Measurements from ENCODE around the gene RAVER2. TPM values are rescaled to one million over a fixed set of nuclear protein-coding genes. Genes with fewer than 3 reads are reported as not detected.
"Not testable (repeated sequence)": the region's sequence is repeated elsewhere in the genome, so short reads cannot be mapped to it uniquely, and the experiment has no call there.

Gene RAVER2
- total RNA-seq, 5 donors from 2014 or later (not counting 1 experiment from before 2014, with no cell fraction given): 0.76 to 2.2 (median 1.4) TPM

DNA sequence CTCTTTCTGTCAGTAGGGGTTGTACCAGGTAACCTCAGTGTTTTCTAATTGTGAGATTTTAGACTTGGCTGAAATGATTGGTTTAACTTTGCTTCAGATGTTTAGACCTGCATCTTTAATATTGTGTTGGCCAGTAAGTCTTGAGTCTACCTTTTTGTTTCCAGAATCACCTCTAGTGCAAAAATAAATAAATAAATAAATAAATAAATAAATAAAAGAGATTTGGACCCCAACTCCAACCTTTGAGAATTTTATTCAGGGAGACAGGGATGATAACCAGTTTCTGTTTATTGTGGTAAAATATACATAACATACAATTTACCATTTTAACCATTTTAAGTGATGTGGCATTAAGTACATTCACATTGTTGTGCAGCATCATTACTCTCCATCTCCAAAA lies 64.4 kb downstream of the RAVER2 start:
- no peak overlapping the region for H3K27ac ChIP-seq (ENCODE audit: low read length)
- Mint-ChIP-seq H3K27me3 (no peaks in the 10 kb centered on the region), H3K36me3 (peaks cover 3% of the 10 kb centered on the region), H3K4me1 (no peaks in the 10 kb centered on the region), H3K4me3 (no peak overlapping the region), H3K27ac (no peak overlapping the region), H3K9me3 (no peaks in the 10 kb centered on the region)
- no peaks in the 10 kb centered on the region for H3K27me3 ChIP-seq (replicated peaks in 1 of 2; ENCODE audit: control insufficient read depth in 2 of 2, extremely low read depth in 1 of 2, insufficient read depth in 2 of 2, low read length in 1 of 2)
- ChIA-PET POLR2A (no interaction called here), CTCF (no interaction called here)
- no peak for DNase-seq
- no peak overlapping the region for H3K4me3 ChIP-seq (ENCODE audit: control insufficient read depth in 1 of 2, extremely low read depth in 1 of 2, low read length in 1 of 2)
- H3K4me1 ChIP-seq (ENCODE audit: control insufficient read depth in 1 of 2, extremely low read depth in 1 of 2, insufficient read depth in 2 of 2, low read length in 2 of 2): no peaks in the 10 kb centered on the region
- H3K36me3 ChIP-seq (ENCODE audit: control insufficient read depth in 2 of 2, extremely low read depth in 1 of 2, insufficient read depth in 1 of 2, low read length in 1 of 2): no peaks in the 10 kb centered on the region
- ATAC-seq (replicated peaks in 1 of 4): no peak
- no peaks in the 10 kb centered on the region for H3K9me3 ChIP-seq

DNA sequence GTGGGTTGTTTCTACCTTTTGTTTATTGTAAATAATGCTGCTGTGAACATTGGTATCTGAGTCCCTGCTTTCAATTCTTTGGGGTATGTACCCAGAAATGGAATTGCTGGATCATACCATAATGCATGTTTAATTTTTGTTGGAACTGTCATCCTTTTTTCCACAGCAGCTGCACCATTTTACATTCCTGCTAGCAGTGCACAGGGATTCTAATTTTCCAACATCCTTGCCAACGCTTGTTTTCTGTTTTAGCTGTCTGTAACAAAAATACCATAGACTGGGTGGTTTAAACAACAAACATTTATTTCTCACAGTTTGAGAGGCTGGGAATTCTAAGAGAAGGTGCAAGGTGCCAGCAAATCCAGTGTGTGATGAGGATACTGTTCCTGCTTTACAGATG lies 65.1 kb downstream of the RAVER2 start:
- no peak for DNase-seq
- Histone ChIP-seq H3K27me3 (replicated peaks in 1 of 2; ENCODE audit: control insufficient read depth in 2 of 2, extremely low read depth in 1 of 2, insufficient read depth in 2 of 2, low read length in 1 of 2) (no peaks in the 10 kb centered on the region), H3K4me3 (ENCODE audit: control insufficient read depth in 1 of 2, extremely low read depth in 1 of 2, low read length in 1 of 2) (no peak overlapping the region), H3K27ac (ENCODE audit: low read length) (no peak overlapping the region), H3K36me3 (ENCODE audit: control insufficient read depth in 2 of 2, extremely low read depth in 1 of 2, insufficient read depth in 1 of 2, low read length in 1 of 2) (no peaks in the 10 kb centered on the region), H3K4me1 (ENCODE audit: control insufficient read depth in 1 of 2, extremely low read depth in 1 of 2, insufficient read depth in 2 of 2, low read length in 2 of 2) (no peaks in the 10 kb centered on the region), H3K9me3 (no peaks in the 10 kb centered on the region)
- no peaks in the 10 kb centered on the region for H3K9me3 Mint-ChIP-seq
- POLR2A ChIA-PET: no interaction called here
- H3K36me3 Mint-ChIP-seq: peaks cover 3% of the 10 kb centered on the region
- no CpG with 5 or more reads among the region's 1 CpG for WGBS (ENCODE audit: insufficient coverage)
- no peak overlapping the region for H3K27ac Mint-ChIP-seq
- CTCF ChIA-PET: no interaction called here
- no peaks in the 10 kb centered on the region for H3K27me3 Mint-ChIP-seq
- no peak for ATAC-seq (replicated peaks in 1 of 4)
- H3K4me1 Mint-ChIP-seq: no peaks in the 10 kb centered on the region
- no peak overlapping the region for H3K4me3 Mint-ChIP-seq

DNA sequence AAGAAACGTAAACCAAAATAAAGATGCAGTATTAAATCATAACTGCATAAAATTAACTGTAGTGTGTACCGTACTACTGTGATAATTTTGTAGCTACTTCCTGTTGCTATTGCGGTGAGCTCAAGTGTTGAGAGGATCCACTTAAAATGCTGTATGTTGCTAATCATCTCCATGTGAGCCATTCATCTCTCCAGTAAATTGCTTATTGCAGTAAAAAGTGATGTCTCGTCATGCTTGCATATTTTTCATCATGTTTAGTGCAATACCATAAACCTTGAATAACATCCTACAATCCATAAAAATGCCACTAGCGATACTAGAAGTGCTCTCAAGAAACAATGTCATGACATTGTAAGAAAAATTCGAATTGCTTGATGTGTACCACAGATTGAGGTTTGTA lies 66.3 kb downstream of the RAVER2 start:
- no peaks in the 10 kb centered on the region for H3K36me3 ChIP-seq (ENCODE audit: control insufficient read depth in 2 of 2, extremely low read depth in 1 of 2, insufficient read depth in 1 of 2, low read length in 1 of 2)
- H3K4me3 ChIP-seq (ENCODE audit: control insufficient read depth in 1 of 2, extremely low read depth in 1 of 2, low read length in 1 of 2): no peak overlapping the region
- Mint-ChIP-seq H3K27me3 (no peaks in the 10 kb centered on the region), H3K36me3 (peaks cover 5% of the 10 kb centered on the region), H3K27ac (no peak overlapping the region), H3K4me1 (no peaks in the 10 kb centered on the region), H3K9me3 (no peaks in the 10 kb centered on the region), H3K4me3 (no peak overlapping the region)
- H3K27ac ChIP-seq (ENCODE audit: low read length): no peak overlapping the region
- H3K4me1 ChIP-seq (ENCODE audit: control insufficient read depth in 1 of 2, extremely low read depth in 1 of 2, insufficient read depth in 2 of 2, low read length in 2 of 2): no peaks in the 10 kb centered on the region
- no peaks in the 10 kb centered on the region for H3K9me3 ChIP-seq
- no CpG with 5 or more reads among the region's 6 CpGs for WGBS (ENCODE audit: insufficient coverage)
- ChIA-PET POLR2A (interaction anchor here in 1 of 2 donors (0.6 kb wide), 1 partner anchor 92 kb away, joined by 4 read pairs; no protein-coding TSS in a partner anchor), CTCF (no interaction called here)
- DNase-seq (no peak), ATAC-seq (replicated peaks in 1 of 4) (no peak)
- H3K27me3 ChIP-seq (replicated peaks in 1 of 2; ENCODE audit: control insufficient read depth in 2 of 2, extremely low read depth in 1 of 2, insufficient read depth in 2 of 2, low read length in 1 of 2): no peaks in the 10 kb centered on the region

DNA sequence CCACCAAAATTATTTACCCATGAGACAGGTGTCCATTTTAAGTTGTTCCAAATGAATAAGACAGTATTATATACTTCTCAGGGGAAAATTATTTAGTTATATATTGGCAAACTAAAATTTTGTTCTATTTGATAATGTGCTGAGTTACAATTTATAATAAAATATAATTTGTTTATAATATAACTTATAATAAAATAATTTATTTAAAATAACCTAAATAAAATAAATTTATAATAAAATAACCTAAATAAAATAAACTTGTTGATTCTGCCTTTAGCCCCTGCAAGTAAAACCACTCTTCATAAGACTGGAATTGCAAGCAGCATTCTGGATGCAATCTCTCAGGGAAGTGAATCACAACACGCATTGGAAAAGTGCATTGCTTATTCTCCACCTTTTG lies 69.6 kb downstream of the RAVER2 start:
- H3K36me3 ChIP-seq (ENCODE audit: control insufficient read depth in 2 of 2, extremely low read depth in 1 of 2, insufficient read depth in 1 of 2, low read length in 1 of 2): no peaks in the 10 kb centered on the region
- H3K27me3 ChIP-seq (replicated peaks in 1 of 2; ENCODE audit: control insufficient read depth in 2 of 2, extremely low read depth in 1 of 2, insufficient read depth in 2 of 2, low read length in 1 of 2): no peaks in the 10 kb centered on the region
- ChIA-PET POLR2A (no interaction called here), CTCF (interaction anchor here in 1 of 2 donors (0.6 kb wide), 1 partner anchor 129 kb away, joined by 3 read pairs; no protein-coding TSS in a partner anchor)
- Mint-ChIP-seq H3K4me3 (no peak overlapping the region), H3K4me1 (no peaks in the 10 kb centered on the region), H3K27ac (no peak overlapping the region), H3K27me3 (peaks cover 0 to 3% of the 10 kb centered on the region in 2 donors), H3K9me3 (peaks cover 3 to 6% (median 5%) of the 10 kb centered on the region in 3 donors), H3K36me3 (peaks cover 12% of the 10 kb centered on the region)
- no peak overlapping the region for H3K27ac ChIP-seq (ENCODE audit: low read length)
- no peak overlapping the region for H3K4me3 ChIP-seq (ENCODE audit: control insufficient read depth in 1 of 2, extremely low read depth in 1 of 2, low read length in 1 of 2)
- H3K9me3 ChIP-seq: no peaks in the 10 kb centered on the region
- no peaks in the 10 kb centered on the region for H3K4me1 ChIP-seq (ENCODE audit: control insufficient read depth in 1 of 2, extremely low read depth in 1 of 2, insufficient read depth in 2 of 2, low read length in 2 of 2)
- no CpG with 5 or more reads among the region's 1 CpG for WGBS (ENCODE audit: insufficient coverage)
- DNase-seq (no peak), ATAC-seq (replicated peaks in 1 of 4) (no peak)

DNA sequence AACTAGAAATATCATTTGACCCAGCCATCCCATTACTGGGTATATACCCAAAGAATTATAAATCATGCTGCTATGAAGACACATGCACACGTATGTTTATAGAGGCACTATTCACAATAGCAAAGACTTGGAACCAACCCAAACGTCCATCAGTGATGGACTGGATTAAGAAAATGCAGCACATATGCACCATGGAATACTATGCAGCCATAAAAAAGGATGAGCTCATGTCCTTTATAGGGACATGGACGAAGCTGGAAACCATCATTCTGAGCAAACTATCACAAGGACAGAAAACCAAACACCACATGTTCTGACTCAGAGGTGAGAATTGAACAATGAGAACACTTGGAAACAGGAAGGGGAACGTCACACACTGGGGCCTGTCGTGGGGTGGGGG lies 72.5 kb downstream of the RAVER2 start:
- H3K4me3 ChIP-seq (ENCODE audit: control insufficient read depth in 1 of 2, extremely low read depth in 1 of 2, low read length in 1 of 2); H3K4me1 Mint-ChIP-seq; H3K27me3 Mint-ChIP-seq; H3K27ac Mint-ChIP-seq; H3K4me3 Mint-ChIP-seq; DNase-seq; H3K4me1 ChIP-seq (ENCODE audit: control insufficient read depth in 1 of 2, extremely low read depth in 1 of 2, insufficient read depth in 2 of 2, low read length in 2 of 2); CTCF ChIA-PET; H3K36me3 ChIP-seq (ENCODE audit: control insufficient read depth in 2 of 2, extremely low read depth in 1 of 2, insufficient read depth in 1 of 2, low read length in 1 of 2); ATAC-seq (replicated peaks in 1 of 4); H3K27ac ChIP-seq (ENCODE audit: low read length); H3K9me3 Mint-ChIP-seq; POLR2A ChIA-PET; H3K27me3 ChIP-seq (replicated peaks in 1 of 2; ENCODE audit: control insufficient read depth in 2 of 2, extremely low read depth in 1 of 2, insufficient read depth in 2 of 2, low read length in 1 of 2); H3K9me3 ChIP-seq: not testable (repeated sequence)
- no CpG with 5 or more reads among the region's 5 CpGs for WGBS (ENCODE audit: insufficient coverage)
- peaks cover 12% of the 10 kb centered on the region for H3K36me3 Mint-ChIP-seq

DNA sequence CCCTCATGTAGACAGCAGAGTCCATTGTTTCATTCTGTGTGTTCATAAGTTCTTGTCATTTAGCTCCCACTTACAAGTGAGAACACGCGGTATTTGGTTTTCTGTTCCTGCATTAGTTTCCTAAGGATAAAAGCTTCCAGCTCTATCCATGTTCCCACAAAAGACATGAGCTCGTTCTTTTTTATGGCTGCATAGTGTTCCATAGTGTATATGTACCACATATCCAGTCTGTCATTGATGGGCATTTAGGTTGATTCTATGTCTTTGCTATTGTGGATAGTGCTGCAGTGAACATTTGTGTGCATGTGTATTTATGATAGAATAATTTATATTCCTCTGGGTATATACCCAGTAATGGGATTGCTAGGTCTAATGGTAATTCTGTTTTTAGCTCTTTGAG lies 75.7 kb downstream of the RAVER2 start:
- ATAC-seq (replicated peaks in 1 of 4); DNase-seq: not testable (repeated sequence)
- WGBS (ENCODE audit: insufficient coverage): no CpG with 5 or more reads among the region's 3 CpGs

DNA sequence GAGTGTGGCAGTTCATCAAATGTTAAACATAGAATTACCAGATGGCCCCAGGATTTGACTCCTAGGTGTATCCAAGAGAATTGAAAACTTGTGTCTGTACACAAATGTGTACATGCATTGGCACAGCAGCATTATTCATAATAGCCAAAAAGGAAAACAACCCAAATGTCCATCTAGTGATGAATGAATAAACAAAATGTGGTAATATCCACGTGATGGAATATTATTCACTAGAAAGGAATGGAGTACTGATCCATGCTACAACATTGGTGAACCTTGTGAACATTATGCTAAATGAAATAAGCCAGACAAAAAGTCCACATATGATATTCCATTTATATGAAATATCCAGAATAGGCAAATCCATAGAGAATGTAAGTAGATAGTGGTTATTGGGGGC lies 77.7 kb downstream of the RAVER2 start:
- POLR2A ChIA-PET: interaction anchor here in 1 of 2 donors (0.6 kb wide), 1 partner anchor 127 kb away, joined by 3 read pairs; no protein-coding TSS in a partner anchor
- no CpG with 5 or more reads among the region's 1 CpG for WGBS (ENCODE audit: insufficient coverage)
- CTCF ChIA-PET: interaction anchor here (0.6 to 1.8 kb wide), 4 partner anchors 12 to 393 kb away, joined by 3 to 7 read pairs (median 4); no protein-coding TSS in a partner anchor

More for the DNA sequence above, 75.7 kb downstream of the RAVER2 start:
- H3K27me3 Mint-ChIP-seq; H3K36me3 Mint-ChIP-seq; CTCF ChIA-PET; H3K4me1 ChIP-seq (ENCODE audit: control insufficient read depth in 1 of 2, extremely low read depth in 1 of 2, insufficient read depth in 2 of 2, low read length in 2 of 2); H3K9me3 ChIP-seq; H3K27me3 ChIP-seq (replicated peaks in 1 of 2; ENCODE audit: control insufficient read depth in 2 of 2, extremely low read depth in 1 of 2, insufficient read depth in 2 of 2, low read length in 1 of 2); H3K36me3 ChIP-seq (ENCODE audit: control insufficient read depth in 2 of 2, extremely low read depth in 1 of 2, insufficient read depth in 1 of 2, low read length in 1 of 2); H3K27ac Mint-ChIP-seq; POLR2A ChIA-PET; H3K4me1 Mint-ChIP-seq; H3K27ac ChIP-seq (ENCODE audit: low read length); H3K4me3 ChIP-seq (ENCODE audit: control insufficient read depth in 1 of 2, extremely low read depth in 1 of 2, low read length in 1 of 2); H3K4me3 Mint-ChIP-seq; H3K9me3 Mint-ChIP-seq: not testable (repeated sequence)

More for the DNA sequence above, 77.7 kb downstream of the RAVER2 start:
- Mint-ChIP-seq H3K4me3 (no peak overlapping the region), H3K27ac (no peak overlapping the region), H3K36me3 (peaks cover under 1% of the 10 kb centered on the region), H3K27me3 (no peaks in the 10 kb centered on the region), H3K4me1 (peaks cover 18 to 20% (median 18%) of the 10 kb centered on the region in 3 donors), H3K9me3 (peaks cover 0 to under 1% (median 0%) of the 10 kb centered on the region in 3 donors)
- ATAC-seq (replicated peaks in 1 of 4) (no peak), DNase-seq (no peak)
- no peaks in the 10 kb centered on the region for H3K9me3 ChIP-seq
- peaks cover 0 to 4% of the 10 kb centered on the region in 2 experiments for H3K4me1 ChIP-seq (ENCODE audit: control insufficient read depth in 1 of 2, extremely low read depth in 1 of 2, insufficient read depth in 2 of 2, low read length in 2 of 2)
- no peak overlapping the region for H3K4me3 ChIP-seq (ENCODE audit: control insufficient read depth in 1 of 2, extremely low read depth in 1 of 2, low read length in 1 of 2)
- no peaks in the 10 kb centered on the region for H3K36me3 ChIP-seq (ENCODE audit: control insufficient read depth in 2 of 2, extremely low read depth in 1 of 2, insufficient read depth in 1 of 2, low read length in 1 of 2)
- H3K27ac ChIP-seq (ENCODE audit: low read length): no peak overlapping the region
- no peaks in the 10 kb centered on the region for H3K27me3 ChIP-seq (replicated peaks in 1 of 2; ENCODE audit: control insufficient read depth in 2 of 2, extremely low read depth in 1 of 2, insufficient read depth in 2 of 2, low read length in 1 of 2)

Measured in T-cell (primary cell).